ENCODE data around the gene LARGE1.
"Not testable (repeated sequence)": the region's sequence is repeated elsewhere in the genome, so short reads cannot be mapped to it uniquely, and the experiment has no call there.

The LARGE1 gene

DNA sequence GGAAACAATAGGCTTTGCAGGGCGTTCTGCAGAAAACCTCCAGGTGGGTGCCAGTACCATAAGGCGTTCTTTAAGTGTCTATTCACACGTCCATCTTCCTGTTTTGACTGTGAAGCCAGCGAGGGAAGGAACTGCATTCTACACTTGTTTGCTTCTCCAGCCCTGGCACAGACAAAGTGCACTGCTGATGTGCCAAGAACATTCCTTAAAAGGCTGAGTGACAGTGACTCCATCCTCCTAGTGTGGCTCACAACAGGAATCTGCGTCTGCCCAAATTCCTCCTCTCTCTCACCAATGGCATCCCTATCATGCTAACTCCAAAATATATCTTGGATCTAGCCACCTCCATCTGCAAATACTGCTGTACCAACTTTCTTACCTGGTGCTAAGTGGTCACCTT, 454.7 kb downstream of the LARGE1 start:
- Histone ChIP-seq H3K4me3 (ENCODE audit: low read depth, low read length, poor library complexity, severe bottlenecking) (no peak overlapping the region), H3K9me2 (ENCODE audit: low read depth, low read length) (no peaks in the 10 kb centered on the region), H3K36me3 (ENCODE audit: insufficient read depth, low read length) (no peaks in the 10 kb centered on the region), H3K4me1 (ENCODE audit: insufficient read depth, low read length, severe bottlenecking) (peaks cover 3% of the 10 kb centered on the region), H3K9me3 (ENCODE audit: low read length) (no peaks in the 10 kb centered on the region), H4K20me1 (ENCODE audit: insufficient read depth, low read length) (no peaks in the 10 kb centered on the region), H3K79me2 (ENCODE audit: insufficient read depth, low read length) (no peaks in the 10 kb centered on the region), H3K27me3 (ENCODE audit: insufficient read depth, low read length) (no peaks in the 10 kb centered on the region), H3K27ac (ENCODE audit: low read depth, low read length, poor library complexity, severe bottlenecking) (no peak overlapping the region), H3K9ac (ENCODE audit: low read length) (no peak overlapping the region), H3K4me2 (ENCODE audit: low read length) (no peak overlapping the region), H3F3A (ENCODE audit: insufficient read depth, low read length) (no peaks in the 10 kb centered on the region), H2AFZ (ENCODE audit: low read length) (no peak overlapping the region)
- TF ChIP-seq EZH2 (IDR thresholded peaks at IDR 0.05; ENCODE audit: borderline replicate concordance, low read length) (no peak), CTCF (IDR thresholded peaks at IDR 0.05; ENCODE audit: low read length) (no peak)

GRCh38 chr22:33464698-33465097, 455.6 kb downstream of the LARGE1 start:
- no peak overlapping the region for H2AFZ ChIP-seq (ENCODE audit: low read length)
- TF ChIP-seq EZH2 (IDR thresholded peaks at IDR 0.05; ENCODE audit: borderline replicate concordance, low read length) (no peak), CTCF (IDR thresholded peaks at IDR 0.05; ENCODE audit: low read length) (no peak)
- H3K27me3 ChIP-seq (ENCODE audit: insufficient read depth, low read length) = no peaks in the 10 kb centered on the region
- no peaks in the 10 kb centered on the region for H3K9me3 ChIP-seq (ENCODE audit: low read length)
- no peaks in the 10 kb centered on the region for H4K20me1 ChIP-seq (ENCODE audit: insufficient read depth, low read length)
- H3K27ac ChIP-seq (ENCODE audit: low read depth, low read length, poor library complexity, severe bottlenecking) = no peak overlapping the region
- H3F3A ChIP-seq (ENCODE audit: insufficient read depth, low read length) = no peaks in the 10 kb centered on the region
- H3K79me2 ChIP-seq (ENCODE audit: insufficient read depth, low read length) = no peaks in the 10 kb centered on the region
- no peaks in the 10 kb centered on the region for H3K36me3 ChIP-seq (ENCODE audit: insufficient read depth, low read length)
- no peaks in the 10 kb centered on the region for H3K9me2 ChIP-seq (ENCODE audit: low read depth, low read length)
- H3K4me3 ChIP-seq (ENCODE audit: low read depth, low read length, poor library complexity, severe bottlenecking) = no peak overlapping the region
- no peaks in the 10 kb centered on the region for H3K4me1 ChIP-seq (ENCODE audit: insufficient read depth, low read length, severe bottlenecking)
- no peak overlapping the region for H3K4me2 ChIP-seq (ENCODE audit: low read length)
- no peak overlapping the region for H3K9ac ChIP-seq (ENCODE audit: low read length)

DNA sequence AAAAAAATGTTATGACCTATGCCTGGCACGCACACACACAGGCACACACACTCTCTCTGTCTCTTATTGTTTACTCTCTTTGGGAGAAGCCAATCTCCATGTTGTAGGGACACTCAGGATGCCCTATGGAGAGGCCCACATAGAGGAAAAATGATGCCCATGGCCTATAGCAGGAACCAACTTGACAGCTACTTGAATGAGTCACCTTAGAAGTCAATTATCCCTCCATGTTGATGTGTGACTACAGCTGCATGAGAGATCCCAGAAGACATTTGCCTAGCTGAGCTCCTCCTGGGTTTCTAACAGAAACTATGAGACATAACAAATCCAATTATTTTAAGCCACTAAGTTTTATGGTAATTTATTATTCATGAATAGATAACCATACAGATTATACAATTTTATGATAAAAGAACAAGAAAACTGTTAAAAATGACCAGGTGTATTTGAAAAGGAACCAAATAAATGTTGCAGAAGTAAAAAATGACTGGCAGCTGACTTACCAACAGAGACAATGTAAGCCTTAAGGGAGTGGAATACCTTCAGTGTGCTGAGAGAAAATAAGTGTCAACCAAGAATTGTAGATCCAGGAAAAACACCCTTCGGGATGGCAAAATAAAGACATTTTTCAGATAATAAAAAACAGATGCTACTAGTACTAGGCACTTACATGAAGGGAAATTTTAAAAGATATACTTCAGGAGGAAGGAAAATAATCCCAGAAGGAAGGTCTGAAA, 458.4 kb downstream of the LARGE1 start:
- no peaks in the 10 kb centered on the region for H3F3A ChIP-seq (ENCODE audit: insufficient read depth, low read length)
- H3K27ac ChIP-seq (ENCODE audit: low read depth, low read length, poor library complexity, severe bottlenecking) = no peak overlapping the region
- TF ChIP-seq CTCF (IDR thresholded peaks at IDR 0.05; ENCODE audit: low read length) = no peak
- no peak for TF ChIP-seq EZH2 (IDR thresholded peaks at IDR 0.05; ENCODE audit: borderline replicate concordance, low read length)
- H3K9me3 ChIP-seq (ENCODE audit: low read length) = no peaks in the 10 kb centered on the region
- H3K4me3 ChIP-seq (ENCODE audit: low read depth, low read length, poor library complexity, severe bottlenecking) = no peak overlapping the region
- no peaks in the 10 kb centered on the region for H3K27me3 ChIP-seq (ENCODE audit: insufficient read depth, low read length)
- no peaks in the 10 kb centered on the region for H3K4me1 ChIP-seq (ENCODE audit: insufficient read depth, low read length, severe bottlenecking)
- no peak overlapping the region for H2AFZ ChIP-seq (ENCODE audit: low read length)
- H3K9ac ChIP-seq (ENCODE audit: low read length) = no peak overlapping the region
- no peaks in the 10 kb centered on the region for H3K36me3 ChIP-seq (ENCODE audit: insufficient read depth, low read length)
- no peaks in the 10 kb centered on the region for H3K79me2 ChIP-seq (ENCODE audit: insufficient read depth, low read length)
- no peaks in the 10 kb centered on the region for H3K9me2 ChIP-seq (ENCODE audit: low read depth, low read length)
- H4K20me1 ChIP-seq (ENCODE audit: insufficient read depth, low read length) = no peaks in the 10 kb centered on the region
- no peak overlapping the region for H3K4me2 ChIP-seq (ENCODE audit: low read length)

DNA sequence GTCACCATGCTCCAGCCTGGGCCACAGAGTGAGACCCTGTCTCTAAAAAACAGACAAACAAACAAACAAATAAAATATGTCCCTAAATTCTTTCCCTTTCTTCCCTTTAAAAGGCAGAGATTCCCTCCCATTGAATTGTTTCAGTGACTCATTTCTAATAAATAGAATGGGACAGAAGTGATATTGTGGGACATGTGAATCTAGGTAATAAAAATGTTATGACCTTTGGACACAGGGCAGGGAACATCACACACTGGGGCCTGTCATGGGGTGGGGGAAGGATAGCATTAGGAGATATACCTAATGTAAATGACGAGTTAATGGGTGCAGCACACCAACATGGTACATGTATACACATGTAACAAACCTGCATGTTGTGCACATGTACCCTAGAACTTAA, 459.0 kb downstream of the LARGE1 start:
- H3K79me2 ChIP-seq (ENCODE audit: insufficient read depth, low read length) = not testable (repeated sequence)

More for the DNA sequence above, 459.0 kb downstream of the LARGE1 start:
- H3K27ac ChIP-seq (ENCODE audit: low read depth, low read length, poor library complexity, severe bottlenecking); H3K4me1 ChIP-seq (ENCODE audit: insufficient read depth, low read length, severe bottlenecking); H3K36me3 ChIP-seq (ENCODE audit: insufficient read depth, low read length); H3K9me3 ChIP-seq (ENCODE audit: low read length); H3K4me3 ChIP-seq (ENCODE audit: low read depth, low read length, poor library complexity, severe bottlenecking); H3K9ac ChIP-seq (ENCODE audit: low read length); H3K4me2 ChIP-seq (ENCODE audit: low read length); H3F3A ChIP-seq (ENCODE audit: insufficient read depth, low read length); H4K20me1 ChIP-seq (ENCODE audit: insufficient read depth, low read length); H3K27me3 ChIP-seq (ENCODE audit: insufficient read depth, low read length); H2AFZ ChIP-seq (ENCODE audit: low read length); H3K9me2 ChIP-seq (ENCODE audit: low read depth, low read length): not testable (repeated sequence)
